HepG2 (cell line): ENCODE results near the gene POU6F2. TPM values are rescaled to one million over a fixed set of nuclear protein-coding genes. Genes with fewer than 3 reads are reported as not detected.

ENCODE experiments used
- ATF3 ChIP-seq: sonication (generic); formaldehyde crosslinking; IDR thresholded peaks from 2 replicates; pipeline ENCODE4 v1.4.0; 2020; ENCODE audit warnings: missing genetic modification reagents
- BCL3 ChIP-seq: sonication (generic); formaldehyde crosslinking; IDR thresholded peaks from 2 replicates; pipeline ENCODE4 v1.5.1; 2020; ENCODE audit warnings: mild to moderate bottlenecking, missing genetic modification reagents, moderate library complexity
- CREB1 ChIP-seq, 2 experiments: fragments of 450-650 bp in 1 of 2; IDR thresholded peaks; 2 replicates each; pipeline ENCODE4 v1.6.1; 2016 to 2017; ENCODE audit warnings: control low read depth in 1 of 2, mild to moderate bottlenecking in 1 of 2, missing compliant biosample characterization in 1 of 2, missing genetic modification characterization in 1 of 2
- ELF1 ChIP-seq: sonication (generic); formaldehyde crosslinking; IDR thresholded peaks from 2 replicates; pipeline ENCODE4 v1.4.0; 2020; ENCODE audit warnings: missing genetic modification reagents
- GATAD2A ChIP-seq: IDR thresholded peaks from 2 replicates; pipeline ENCODE4 v1.6.1; 2016
- HOXA9 ChIP-seq: sonication (generic); formaldehyde crosslinking; IDR thresholded peaks from 2 replicates; pipeline ENCODE4 v1.8.1; 2022; ENCODE audit warnings: missing genetic modification reagents, mild to moderate bottlenecking, moderate library complexity, borderline replicate concordance
- MATR3 ChIP-seq: sonication (generic); formaldehyde crosslinking; IDR thresholded peaks from 2 replicates; pipeline ENCODE4 v1.4.0; 2020; ENCODE audit warnings: missing genetic modification reagents
- MEF2D ChIP-seq: sonication (generic); formaldehyde crosslinking; IDR thresholded peaks from 2 replicates; pipeline ENCODE4 v1.5.1; 2020; ENCODE audit warnings: mild to moderate bottlenecking, missing genetic modification reagents
- NFRKB ChIP-seq: fragments of 450-650 bp; IDR thresholded peaks from 2 replicates; pipeline ENCODE4 v1.6.1; 2017
- REPIN1 ChIP-seq: sonication (generic); formaldehyde crosslinking; IDR thresholded peaks from 2 replicates; pipeline ENCODE4 v1.8.0; 2022; ENCODE audit warnings: missing genetic modification reagents, low read depth, mild to moderate bottlenecking, borderline replicate concordance
- TBX2 ChIP-seq: sonication (generic); formaldehyde crosslinking; IDR thresholded peaks from 2 replicates; pipeline ENCODE4 v1.5.0; 2020; ENCODE audit warnings: missing genetic modification reagents, mild to moderate bottlenecking, borderline replicate concordance
- TEF ChIP-seq: sonication (generic); formaldehyde crosslinking; IDR thresholded peaks from 2 replicates; pipeline ENCODE4 v1.5.0; 2020; ENCODE audit warnings: missing genetic modification reagents
- THAP8 ChIP-seq: sonication (generic); formaldehyde crosslinking; IDR thresholded peaks from 2 replicates; pipeline ENCODE4 v1.5.1; 2020; ENCODE audit warnings: missing genetic modification reagents, mild to moderate bottlenecking, borderline replicate concordance
- TMF1 ChIP-seq: sonication (generic); formaldehyde crosslinking; IDR thresholded peaks from 2 replicates; pipeline ENCODE4 v1.8.1; 2022; ENCODE audit warnings: low read depth, missing genetic modification reagents
- ZBTB21 ChIP-seq: sonication (generic); formaldehyde crosslinking; IDR thresholded peaks from 2 replicates; pipeline ENCODE4 v1.4.0; 2020; ENCODE audit warnings: missing genetic modification reagents
- ZNF34 ChIP-seq: sonication (generic); formaldehyde crosslinking; IDR thresholded peaks from 2 replicates; pipeline ENCODE4 v1.4.0; 2020; ENCODE audit warnings: mild to moderate bottlenecking, missing genetic modification reagents, borderline replicate concordance
- ZNF362 ChIP-seq: sonication (generic); formaldehyde crosslinking; IDR thresholded peaks from 2 replicates; pipeline ENCODE4 v1.4.0; 2020; ENCODE audit warnings: missing genetic modification reagents, mild to moderate bottlenecking, borderline replicate concordance
- ZNF512B ChIP-seq: sonication (generic); formaldehyde crosslinking; IDR thresholded peaks from 2 replicates; pipeline ENCODE4 v1.5.1; 2020; ENCODE audit warnings: missing genetic modification reagents, mild to moderate bottlenecking, borderline replicate concordance
- ZXDC ChIP-seq: sonication (generic); formaldehyde crosslinking; IDR thresholded peaks from 2 replicates; pipeline ENCODE4 v1.5.0; 2020; ENCODE audit warnings: mild to moderate bottlenecking, missing genetic modification reagents
- polyA plus RNA-seq, 8 experiments: library from polyadenylated mRNA; depleted of rRNA in 3 of 8; stranded (reverse) in 7 of 8; unstranded in 1 of 8; fragments of >200 nt; fragmentation: Illumina TruSeq in 4 of 8; extraction: Trizol in 4 of 8; gene quantifications; 2 replicates each; pipeline versions ENCODE4 v1.2.1 to v1.2.3, GENCODE V29; 2011 to 2016; ENCODE audit warnings: low read depth in 4 of 8, missing spikeins in 1 of 8, mixed read lengths in 1 of 8; ENCODE audit not compliant: insufficient read depth in 1 of 8
- total RNA-seq, 5 experiments: library from RNA; depleted of rRNA; stranded (reverse); fragments of >200 nt; fragmentation: Illumina TruSeq; extraction: Trizol; gene quantifications; 2 replicates each; pipeline ENCODE4 v1.2.3, GENCODE V29; 2016; ENCODE audit warnings: low read depth in 1 of 5

Gene POU6F2
- total and polyA plus RNA-seq, 2 of the 13 experiments (the other 11 are each of a cell fraction or from before 2014, with no cell fraction given): not detected

- TF ChIP-seq MEF2D (CRISPR knock-in tag) (no peak), NFRKB (no peak), GATAD2A (CRISPR knock-in tag) (peak; percentile 49; the same call in 1 of the 2 replicates), TMF1 (no peak), HOXA9 (CRISPR knock-in tag) (no peak), REPIN1 (CRISPR knock-in tag) (no peak), ATF3 (CRISPR knock-in tag) (no peak), ZBTB21 (CRISPR knock-in tag) (no peak), BCL3 (CRISPR knock-in tag) (no peak), ZNF34 (CRISPR knock-in tag) (no peak), ZXDC (no peak), ZNF512B (CRISPR knock-in tag) (0 out of 2 replicates have a peak, but pooled peaks have one; percentile 73), MATR3 (CRISPR knock-in tag) (no peak), ZNF362 (CRISPR knock-in tag) (peak; percentile 68; the same call in 1 of the 2 replicates), TEF (CRISPR knock-in tag) (no peak), ELF1 (no peak), THAP8 (no peak), TBX2 (CRISPR knock-in tag) (no peak), CREB1 (IDR thresholded peaks at IDR 0.05) (no peak), CREB1 (CRISPR knock-in tag; IDR thresholded peaks at IDR 0.05) (no peak)
These were observed 397.6 kb downstream of the POU6F2 start (continued) for GRCh38 chr7:39375047-39375873.
